ENCODE measurements around the gene DEPDC1B. TPM values are rescaled to one million over a fixed set of nuclear protein-coding genes. Genes with fewer than 3 reads are reported as not detected.

Gene DEPDC1B
- total RNA-seq, 2 donors from 2014 or later = 0.32 to 1.8 TPM

DNA sequence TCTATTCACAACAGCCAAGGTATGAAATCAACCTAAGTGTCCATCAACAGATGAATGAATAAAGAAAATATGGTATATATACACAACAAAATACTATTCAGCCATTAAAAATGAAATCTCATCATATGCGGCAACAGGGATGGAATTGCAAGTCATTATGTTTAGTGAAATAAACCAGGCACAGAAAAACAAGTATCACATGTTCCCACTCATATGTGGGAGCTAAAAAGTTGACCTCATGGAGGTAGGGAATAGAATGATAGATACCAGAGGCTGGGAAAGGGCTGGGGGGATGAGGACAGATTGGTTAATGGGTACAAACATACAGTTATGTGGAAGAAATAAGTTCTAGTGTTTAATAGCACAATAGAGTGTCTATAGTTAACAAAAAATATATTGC lies 149.7 kb downstream of the DEPDC1B start:
- no peaks in the 10 kb centered on the region for H3K36me3 ChIP-seq
- H3K27me3 ChIP-seq (replicated peaks; ENCODE audit: insufficient read depth) = no peaks in the 10 kb centered on the region
- no peaks in the 10 kb centered on the region for H3K9me3 ChIP-seq
- no peak for TF ChIP-seq CTCF (IDR thresholded peaks at IDR 0.05)
- TF ChIP-seq POLR2AphosphoS5 (IDR thresholded peaks at IDR 0.05) = no peak
- TF ChIP-seq POLR2A (IDR thresholded peaks at IDR 0.05) = no peak
- no peaks in the 10 kb centered on the region for H3K4me1 ChIP-seq (replicated peaks)
- intact Hi-C loops (cut with DNase I) = no loop called here
- DNase-seq (ENCODE audit: low spot score) = no peak
- 100% methylated on average over 1 of the region's 1 CpG for WGBS
- H3K27ac ChIP-seq = no peak overlapping the region
- no peak overlapping the region for H3K4me3 ChIP-seq

GRCh38 chr5:60549841-60550240 lies 150.1 kb downstream of the DEPDC1B start:
- Histone ChIP-seq H3K4me3 (no peak overlapping the region), H3K4me1 (replicated peaks) (no peaks in the 10 kb centered on the region), H3K36me3 (no peaks in the 10 kb centered on the region), H3K27me3 (replicated peaks; ENCODE audit: insufficient read depth) (no peaks in the 10 kb centered on the region), H3K27ac (no peak overlapping the region), H3K9me3 (no peaks in the 10 kb centered on the region)
- no peak for TF ChIP-seq POLR2A (IDR thresholded peaks at IDR 0.05)
- no peak for TF ChIP-seq POLR2AphosphoS5 (IDR thresholded peaks at IDR 0.05)
- no peak for TF ChIP-seq CTCF (IDR thresholded peaks at IDR 0.05)
- intact Hi-C loops (cut with DNase I) = no loop called here
- no peak for DNase-seq (ENCODE audit: low spot score)
- WGBS = 69% methylated on average over 3 of the region's 3 CpGs

Other genes with a start within 250 kb of the DEPDC1B start
- 10 to 100 TPM; 15.7 to 23.8 TPM for gene ELOVL7, start 144.1 kb upstream of the DEPDC1B start, total RNA-seq
- 10 to 100 TPM; 12.3 to 12.5 TPM for gene ERCC8, start 244.9 kb upstream of the DEPDC1B start, total RNA-seq
- 10 to 100 TPM; 16.6 to 17.9 TPM for gene NDUFAF2, start 245.0 kb upstream of the DEPDC1B start, total RNA-seq